ENCODE data around the gene PACRG. TPM values are rescaled to one million over a fixed set of nuclear protein-coding genes. Genes with fewer than 3 reads are reported as not detected.

Gene PACRG
- total and polyA plus RNA-seq, 3 donors from 2014 or later: 54.0 to 84.6 (median 81.7) TPM

- no peak for DNase-seq
- H3K27me3 ChIP-seq: no peaks in the 10 kb centered on the region
- intact Hi-C loops (cut with DNase I; ENCODE audit: low total_unique reads): loop anchor here (10.0 kb wide), 1 partner anchor 768 kb away; no protein-coding TSS in a partner anchor
These were observed 459.4 kb downstream of the PACRG start for GRCh38 chr6:163187201-163187600.

GRCh38 chr6:163187606-163188005, 459.8 kb downstream of the PACRG start:
- Histone ChIP-seq H3K36me3 (ENCODE audit: low read depth, missing control alignments) (no peaks in the 10 kb centered on the region), H3K9me3 (no peaks in the 10 kb centered on the region), H3K27me3 (no peaks in the 10 kb centered on the region), H3K4me1 (peaks cover 33% of the 10 kb centered on the region), H3K4me3 (no peak overlapping the region), H3K27ac (no peak overlapping the region)
- DNase-seq: no peak
- no peak for TF ChIP-seq POLR2A (IDR thresholded peaks at IDR 0.05)
- no peak for TF ChIP-seq CTCF (IDR thresholded peaks at IDR 0.05)
- intact Hi-C loops (cut with DNase I; ENCODE audit: low total_unique reads): loop anchor here (10.0 kb wide), 1 partner anchor 767 kb away; no protein-coding TSS in a partner anchor
- 77 to 88% methylated on average over 11 of the region's 11 CpGs for WGBS, 2 donors

More at GRCh38 chr6:163187201-163187600, 459.4 kb downstream of the PACRG start:
- no peaks in the 10 kb centered on the region for H3K9me3 ChIP-seq
- 73 to 87% methylated on average over 17 of the region's 17 CpGs for WGBS, 2 donors
- no peak overlapping the region for H3K4me3 ChIP-seq
- no peak overlapping the region for H3K27ac ChIP-seq
- no peaks in the 10 kb centered on the region for H3K36me3 ChIP-seq (ENCODE audit: low read depth, missing control alignments)
- peaks cover 31% of the 10 kb centered on the region for H3K4me1 ChIP-seq
- TF ChIP-seq CTCF (IDR thresholded peaks at IDR 0.05) (no peak), POLR2A (IDR thresholded peaks at IDR 0.05) (no peak)

DNA sequence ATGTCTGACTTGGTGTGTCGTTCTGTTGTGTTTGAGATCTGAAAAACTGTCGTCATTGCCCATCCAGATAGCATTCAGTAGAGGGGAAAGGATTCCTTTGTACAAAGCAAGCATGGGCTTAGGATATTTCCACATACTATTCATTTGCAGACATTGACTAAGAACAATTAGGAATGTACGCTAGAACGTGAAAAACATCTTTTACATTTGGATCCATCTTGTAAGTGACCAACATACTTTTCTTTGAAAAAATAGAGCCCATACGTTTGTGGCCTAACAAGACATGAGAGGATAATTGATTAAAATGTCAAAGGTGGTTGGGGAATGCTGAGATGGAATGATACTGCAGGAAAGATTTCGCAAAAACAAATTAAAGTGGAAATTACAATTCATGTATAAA, 461.0 kb downstream of the PACRG start:
- 75 to 79% methylated on average over 6 of the region's 6 CpGs for WGBS, 2 donors
- no peaks in the 10 kb centered on the region for H3K9me3 ChIP-seq
- intact Hi-C loops (cut with DNase I; ENCODE audit: low total_unique reads): loop anchor here (10.0 kb wide), 1 partner anchor 766 kb away; no protein-coding TSS in a partner anchor
- DNase-seq: no peak
- H3K4me3 ChIP-seq: no peak overlapping the region
- peaks cover 40% of the 10 kb centered on the region for H3K4me1 ChIP-seq
- H3K27ac ChIP-seq: no peak overlapping the region
- H3K36me3 ChIP-seq (ENCODE audit: low read depth, missing control alignments): no peaks in the 10 kb centered on the region
- H3K27me3 ChIP-seq: no peaks in the 10 kb centered on the region
- TF ChIP-seq CTCF (IDR thresholded peaks at IDR 0.05) (no peak), POLR2A (IDR thresholded peaks at IDR 0.05) (no peak)

DNA sequence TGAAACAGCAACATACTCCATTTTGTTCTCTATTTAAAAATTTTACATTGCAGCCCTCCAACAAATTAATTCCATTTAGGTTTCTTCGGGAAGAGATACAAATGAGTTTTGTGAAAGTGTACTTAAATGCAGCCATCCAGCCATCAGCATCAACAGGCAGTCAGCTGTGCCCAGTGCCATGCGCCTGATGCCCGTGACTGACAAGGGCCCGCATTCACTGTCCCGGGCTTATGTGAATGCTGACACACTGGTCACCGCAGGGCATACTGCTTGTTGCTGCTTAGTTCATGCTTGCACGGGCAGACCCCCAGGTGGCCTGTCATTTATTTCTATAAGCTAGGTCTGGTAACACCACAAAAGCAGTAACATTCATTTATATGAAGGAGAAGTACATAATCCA, 461.8 kb downstream of the PACRG start:
- peaks cover 33% of the 10 kb centered on the region for H3K4me1 ChIP-seq
- intact Hi-C loops (cut with DNase I; ENCODE audit: low total_unique reads): loop anchor here (10.0 kb wide), 1 partner anchor 765 kb away; no protein-coding TSS in a partner anchor
- no peaks in the 10 kb centered on the region for H3K36me3 ChIP-seq (ENCODE audit: low read depth, missing control alignments)
- no peak for TF ChIP-seq POLR2A (IDR thresholded peaks at IDR 0.05)
- no peak for TF ChIP-seq CTCF (IDR thresholded peaks at IDR 0.05)
- WGBS, 2 donors: 95 to 98% methylated on average over 7 of the region's 7 CpGs
- H3K27me3 ChIP-seq: no peaks in the 10 kb centered on the region
- no peak overlapping the region for H3K27ac ChIP-seq
- no peaks in the 10 kb centered on the region for H3K9me3 ChIP-seq
- no peak overlapping the region for H3K4me3 ChIP-seq
- no peak for DNase-seq

- H3K27me3 ChIP-seq: no peaks in the 10 kb centered on the region
- 75 to 76% methylated on average over 4 of the region's 4 CpGs for WGBS, 2 donors
- TF ChIP-seq CTCF (IDR thresholded peaks at IDR 0.05): no peak
- no peaks in the 10 kb centered on the region for H3K9me3 ChIP-seq
- intact Hi-C loops (cut with DNase I; ENCODE audit: low total_unique reads): no loop called here
- DNase-seq: no peak
- H3K4me1 ChIP-seq: peaks cover 33% of the 10 kb centered on the region
- H3K4me3 ChIP-seq: no peak overlapping the region
- H3K27ac ChIP-seq: peak overlapping the region; percentile 29 to 32
- no peaks in the 10 kb centered on the region for H3K36me3 ChIP-seq (ENCODE audit: low read depth, missing control alignments)
These were observed 463.0 kb downstream of the PACRG start for GRCh38 chr6:163190786-163191185.

All from testis (tissue), 3 donors.